GM12892 (cell line): Measurements from ENCODE around the gene EBP.

Experiments
- POLR2AphosphoS5 ChIP-seq: IDR thresholded peaks from 2 replicates; pipeline ENCODE4 v1.6.1; 2011; ENCODE audit warnings: low read depth, low read length, control low read depth
- TAF1 ChIP-seq: IDR thresholded peaks from 2 replicates; pipeline ENCODE4 v1.6.1; 2011; ENCODE audit warnings: low read depth, mild to moderate bottlenecking, control low read depth, low read length, borderline replicate concordance

GRCh38 chrX:48472225-48472624 is 49.4 kb upstream of the EBP start:
- TF ChIP-seq TAF1 (no peak), POLR2AphosphoS5 (no peak)
